Loucy (cell line): ENCODE results near the gene L3MBTL4.

Source experiments
- CTCF ChIP-seq: fragments of 200-600 bp; sonication (generic); conservative IDR thresholded peaks from 2 replicates; pipeline ENCODE4 v1.5.1; 2014; ENCODE audit warnings: mild to moderate bottlenecking, antibody characterized with exemption, low read length
- EZH2phosphoT487 ChIP-seq: fragments of 200-600 bp; IDR thresholded peaks from 2 replicates; pipeline ENCODE4 v1.6.1; 2018; ENCODE audit warnings: antibody characterized with exemption, mild to moderate bottlenecking, moderate library complexity, borderline replicate concordance

- TF ChIP-seq CTCF (no peak), EZH2phosphoT487 (no peak)
These were observed 357.1 kb downstream of the L3MBTL4 start for GRCh38 chr18:6057604-6058003.
